ENCODE measurements around the gene GAS2L3. TPM values are rescaled to one million over a fixed set of nuclear protein-coding genes. Genes with fewer than 3 reads are reported as not detected.

GAS2L3 gene
- 4.7 to 10.4 TPM (median 8.7 TPM) in 5 replicates for total RNA-seq (2022; extraction: Qiagen RNA extraction; ENCODE audit: low read depth)

DNA sequence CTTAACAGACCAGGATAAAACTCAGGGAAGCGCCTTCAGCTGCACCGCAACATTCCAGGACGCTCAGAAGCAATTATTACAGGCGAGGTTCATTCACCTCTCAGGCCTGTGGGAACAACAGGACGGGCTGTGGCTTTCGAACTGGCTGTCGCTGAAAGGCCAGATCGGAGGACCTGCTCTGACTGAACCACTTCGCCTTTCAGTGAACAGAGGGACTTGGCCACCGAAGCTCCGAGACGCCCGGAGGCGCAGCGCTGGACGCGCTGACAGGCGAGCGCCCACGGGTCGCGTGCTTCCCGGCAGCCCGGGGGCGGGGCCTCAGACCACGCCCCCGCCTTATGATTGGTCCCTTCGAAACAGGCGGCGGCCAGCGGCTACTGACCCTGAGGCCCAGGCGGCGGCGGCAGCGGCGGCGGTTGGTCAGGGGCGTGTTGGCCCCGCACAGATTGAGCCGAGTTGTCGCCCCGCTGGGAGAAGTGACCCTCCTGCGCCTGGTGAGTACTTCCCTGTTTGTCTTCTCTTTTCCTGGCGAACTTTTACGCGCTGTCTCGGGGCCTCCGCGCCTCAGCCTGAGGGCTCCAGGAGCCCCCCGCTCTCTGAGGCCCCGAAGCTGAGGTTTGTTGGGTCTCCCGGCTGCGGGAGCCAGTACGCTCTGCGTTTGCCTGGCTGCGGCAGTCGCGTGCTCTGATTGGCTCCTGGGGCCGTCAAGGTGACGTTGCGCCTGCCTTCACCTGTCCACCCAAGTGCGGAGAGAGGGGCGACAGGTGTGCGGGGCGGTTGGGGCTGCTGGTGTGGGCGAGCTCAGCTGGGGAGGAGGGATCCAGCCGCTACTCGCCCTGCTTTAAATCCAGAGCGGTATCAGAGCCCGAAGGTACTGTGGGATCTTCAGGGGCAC lies at the start of gene GAS2L3:
Gene GAS2L3 (plus strand): TSS at position 393 of the 895 bp plus-strand sequence. CDS start 21,221 bp downstream, outside the sequence.

Other genes with a start within 250 kb of the GAS2L3 start
- 0.03 TPM in 1 of 5 replicates, not detected in the others for gene SLC17A8, start 216.6 kb upstream of the GAS2L3 start, total RNA-seq (2022; extraction: Qiagen RNA extraction; ENCODE audit: low read depth)
- 0.07 to 0.32 TPM (median 0.09 TPM) in 3 of 5 replicates, not detected in the others for gene NR1H4, start 99.8 kb upstream of the GAS2L3 start, total RNA-seq (2022; extraction: Qiagen RNA extraction; ENCODE audit: low read depth)
- gene ANO4, start 221.1 kb downstream of the GAS2L3 start, total RNA-seq (2022; extraction: Qiagen RNA extraction; ENCODE audit: low read depth) = 0.12 to 0.20 TPM (median 0.15 TPM) in 4 of 5 replicates, not detected in the other